Tibial nerve (tissue), 4 donors: Measurements from ENCODE around the gene TOX2. TPM values are rescaled to one million over a fixed set of nuclear protein-coding genes. Genes with fewer than 3 reads are reported as not detected.

ENCODE experiments used
- DNase-seq, 2 donors: peaks; one replicate each; pipeline ENCODE4 v3.0.0-alpha.2; 2019; ENCODE audit warnings: low spot score in 2 of 2
- H3K27ac ChIP-seq, 4 donors: fragments of 200-600 bp; sonication (generic) in 3 of 4; one replicate each; pipeline ENCODE4 v1.5.1; 2017 to 2019; ENCODE audit warnings: mild to moderate bottlenecking in 1 of 4
- H3K27me3 ChIP-seq, 2 donors: fragments of 200-600 bp; sonication (generic) in 1 of 2; one replicate each; pipeline versions ENCODE4 v1.5.1 to v1.6.0; 2017 to 2019
- H3K36me3 ChIP-seq, 3 donors: fragments of 200-600 bp; sonication (generic); one replicate each; pipeline ENCODE4 v1.5.1; 2018 to 2019
- H3K4me1 ChIP-seq, 4 donors: fragments of 200-600 bp; sonication (generic) in 3 of 4; one replicate each; pipeline ENCODE4 v1.5.1; 2017 to 2019
- H3K4me3 ChIP-seq, 4 donors: fragments of 200-600 bp; sonication (generic) in 3 of 4; one replicate each; pipeline ENCODE4 v1.5.1; 2017 to 2019; ENCODE audit warnings: mild to moderate bottlenecking in 1 of 4, moderate library complexity in 1 of 4
- H3K9me3 ChIP-seq, 4 donors: fragments of 200-600 bp; sonication (generic) in 3 of 4; one replicate each; pipeline ENCODE4 v1.5.1; 2017 to 2019
- CTCF ChIP-seq, 5 experiments: fragments of 200-600 bp in 3 of 5; fragments of 450-650 bp in 2 of 5; sonication (generic) in 3 of 5; IDR thresholded peaks; one replicate each; pipeline ENCODE4 v1.5.1; 2016 to 2019; ENCODE audit warnings: antibody characterized with exemption in 5 of 5, mild to moderate bottlenecking in 3 of 5, moderate library complexity in 2 of 5
- EP300 ChIP-seq, 2 donors: sonication (generic); formaldehyde crosslinking; IDR thresholded peaks; one replicate each; pipeline ENCODE4 v1.6.1; 2017; ENCODE audit warnings: antibody characterized with exemption in 2 of 2, mild to moderate bottlenecking in 1 of 2
- POLR2A ChIP-seq, 2 donors: fragments of 450-650 bp; IDR thresholded peaks; one replicate each; pipeline ENCODE4 v1.6.1; 2017; ENCODE audit warnings: antibody characterized with exemption in 2 of 2, mild to moderate bottlenecking in 2 of 2, moderate library complexity in 2 of 2
- WGBS, 2 donors: methylation state at CpG; one replicate each; pipeline ENCODE4 v1.1.5; 2018; 5-methylcytosine and 5-hydroxymethylcytosine counted together
- total RNA-seq, 4 donors: library from RNA; depleted of rRNA; stranded (reverse); fragments of >200 nt; gene quantifications; one replicate each; pipeline ENCODE4 v1.1.0, GENCODE V29; 2016

Gene TOX2
- total RNA-seq, 4 donors from 2014 or later: 1.3 to 3.3 (median 1.9) TPM

- H3K27ac ChIP-seq: no peak overlapping the region
- H3K36me3 ChIP-seq: no peaks in the 10 kb centered on the region
- peaks cover 0 to 7% of the 10 kb centered on the region in 2 donors for H3K27me3 ChIP-seq
- no peak for DNase-seq
- no peak overlapping the region for H3K4me3 ChIP-seq
- H3K4me1 ChIP-seq: no peaks in the 10 kb centered on the region
- peaks cover 0 to 60% (median 4%) of the 10 kb centered on the region in 4 donors for H3K9me3 ChIP-seq
- WGBS, 2 donors: 76 to 81% methylated on average over 5 of the region's 5 CpGs
- TF ChIP-seq CTCF (IDR thresholded peaks at IDR 0.05) (no peak), EP300 (IDR thresholded peaks at IDR 0.05) (no peak), POLR2A (IDR thresholded peaks at IDR 0.05) (no peak)
These were observed 4.9 kb upstream of the TOX2 start for GRCh38 chr20:43909720-43910119.

GRCh38 chr20:43910564-43910963 lies 4.1 kb upstream of the TOX2 start:
- peaks cover 0 to 60% (median 4%) of the 10 kb centered on the region in 4 donors for H3K9me3 ChIP-seq
- H3K4me1 ChIP-seq: peaks cover 0 to 8% (median 0%) of the 10 kb centered on the region in 4 donors
- no peaks in the 10 kb centered on the region for H3K36me3 ChIP-seq
- no peak overlapping the region for H3K27ac ChIP-seq
- H3K27me3 ChIP-seq: peaks cover 0 to 14% of the 10 kb centered on the region in 2 donors
- no peak overlapping the region for H3K4me3 ChIP-seq
- TF ChIP-seq POLR2A (IDR thresholded peaks at IDR 0.05): no peak
- TF ChIP-seq EP300 (IDR thresholded peaks at IDR 0.05): no peak
- TF ChIP-seq CTCF (IDR thresholded peaks at IDR 0.05): no peak
- 89 to 99% methylated on average over 4 of the region's 4 CpGs for WGBS, 2 donors
- DNase-seq: no peak

- Histone ChIP-seq H3K27ac (no peak overlapping the region), H3K4me1 (peaks cover 0 to 13% (median 0%) of the 10 kb centered on the region in 4 donors), H3K9me3 (peaks cover 0 to 60% (median 4%) of the 10 kb centered on the region in 4 donors), H3K4me3 (no peak overlapping the region), H3K27me3 (peaks cover 0 to 19% of the 10 kb centered on the region in 2 donors), H3K36me3 (no peaks in the 10 kb centered on the region)
- TF ChIP-seq CTCF (IDR thresholded peaks at IDR 0.05) (no peak), POLR2A (IDR thresholded peaks at IDR 0.05) (no peak), EP300 (IDR thresholded peaks at IDR 0.05) (no peak)
- DNase-seq: no peak
- 46 to 51% methylated on average over 2 of the region's 2 CpGs for WGBS, 2 donors
These were observed 3.6 kb upstream of the TOX2 start for GRCh38 chr20:43911066-43911465.

GRCh38 chr20:43913291-43914025 lies 1.2 kb upstream of the TOX2 start:
- peaks cover 0 to 46% (median 4%) of the 10 kb centered on the region in 4 donors for H3K9me3 ChIP-seq
- no peak for DNase-seq
- no peak for TF ChIP-seq POLR2A (IDR thresholded peaks at IDR 0.05)
- TF ChIP-seq EP300 (IDR thresholded peaks at IDR 0.05): no peak
- no peak for TF ChIP-seq CTCF (IDR thresholded peaks at IDR 0.05)
- 91 to 93% methylated on average over 3 of the region's 3 CpGs for WGBS, 2 donors
- no peak overlapping the region for H3K4me3 ChIP-seq
- H3K27ac ChIP-seq: no peak overlapping the region
- H3K36me3 ChIP-seq: no peaks in the 10 kb centered on the region
- peaks cover 0 to 33% of the 10 kb centered on the region in 2 donors for H3K27me3 ChIP-seq
- peaks cover 0 to 17% (median 0%) of the 10 kb centered on the region in 4 donors for H3K4me1 ChIP-seq
